HG03064 (cell line): ENCODE results near the gene FAM98C.
"Not testable (repeated sequence)": the region's sequence is repeated elsewhere in the genome, so short reads cannot be mapped to it uniquely, and the experiment has no call there.

Experiments used
- ATAC-seq: cut with Tn5 transposase; IDR thresholded peaks from one replicate; pipeline ENCODE4 v1.9.1; 2021; ENCODE audit warnings: low read depth; ENCODE audit not compliant: unreplicated experiment

FAM98C gene

DNA sequence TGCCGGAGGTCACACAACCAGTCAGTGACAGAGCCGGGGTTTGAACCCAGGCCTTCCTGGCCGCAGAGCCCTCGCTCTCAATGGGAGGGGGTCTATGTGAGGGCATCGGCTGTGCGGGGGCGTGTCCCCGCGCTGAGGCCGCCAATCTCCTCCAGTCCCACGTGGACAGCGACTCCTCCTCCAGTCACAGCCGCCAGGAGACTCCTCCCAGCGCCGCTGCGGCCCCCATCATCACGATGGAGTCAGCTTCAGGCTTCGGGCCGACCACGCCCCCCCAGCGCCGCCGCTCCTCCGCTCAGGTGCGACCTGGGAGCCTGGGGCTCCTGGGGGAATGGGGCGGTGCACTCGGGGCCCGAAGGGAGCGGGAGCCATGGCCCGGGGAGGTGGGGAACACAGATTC lies 8.4 kb upstream of the FAM98C start:
- ATAC-seq: no peak

DNA sequence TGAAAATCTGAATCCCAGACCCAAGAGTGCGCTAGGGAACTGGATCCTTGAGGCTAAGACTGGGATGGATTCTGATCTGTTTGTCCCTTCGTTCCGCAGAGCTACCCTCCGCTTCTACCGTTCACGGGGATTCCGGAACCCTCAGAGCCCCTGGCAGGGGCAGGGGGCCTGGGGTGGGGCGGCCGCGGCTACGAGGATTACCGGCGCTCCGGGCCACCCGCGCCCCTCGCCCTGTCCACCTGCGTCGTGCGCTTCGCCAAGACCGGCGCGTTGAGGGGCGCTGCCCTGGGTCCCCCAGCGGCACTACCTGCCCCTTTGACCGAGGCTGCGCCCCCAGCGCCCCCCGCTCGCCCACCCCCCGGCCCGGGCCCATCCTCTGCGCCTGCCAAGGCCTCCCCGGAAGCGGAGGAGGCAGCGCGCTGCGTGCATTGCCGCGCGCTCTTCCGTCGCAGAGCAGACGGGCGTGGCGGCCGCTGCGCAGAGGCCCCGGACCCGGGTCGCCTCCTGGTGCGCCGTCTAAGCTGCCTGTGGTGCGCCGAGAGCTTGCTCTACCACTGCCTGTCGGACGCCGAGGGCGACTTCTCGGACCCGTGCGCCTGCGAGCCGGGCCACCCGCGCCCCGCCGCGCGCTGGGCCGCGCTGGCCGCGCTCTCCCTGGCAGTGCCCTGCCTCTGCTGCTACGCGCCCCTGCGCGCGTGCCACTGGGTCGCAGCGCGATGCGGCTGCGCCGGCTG lies 7.3 kb upstream of the FAM98C start:
- no peak for ATAC-seq

DNA sequence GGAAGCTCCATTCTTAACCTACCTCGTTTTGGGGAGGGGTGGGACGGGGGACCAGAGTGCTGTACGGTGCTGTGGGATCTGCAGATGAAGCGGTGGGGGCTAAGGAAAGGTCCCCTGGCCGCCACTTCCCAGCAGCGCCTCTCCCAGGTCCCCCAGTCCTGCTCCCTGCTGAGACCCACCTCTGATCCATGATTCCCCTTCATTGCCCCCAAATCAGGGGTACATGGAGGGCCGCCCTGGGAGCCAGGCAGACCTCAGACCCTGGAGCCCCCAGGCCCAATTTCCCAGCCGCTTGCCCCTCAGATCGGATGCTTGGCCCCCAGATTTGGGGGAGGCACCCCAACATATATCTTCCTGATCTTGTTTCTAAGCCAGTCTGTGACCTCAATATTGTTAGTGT lies 3.8 kb upstream of the FAM98C start:
- ATAC-seq: no peak

DNA sequence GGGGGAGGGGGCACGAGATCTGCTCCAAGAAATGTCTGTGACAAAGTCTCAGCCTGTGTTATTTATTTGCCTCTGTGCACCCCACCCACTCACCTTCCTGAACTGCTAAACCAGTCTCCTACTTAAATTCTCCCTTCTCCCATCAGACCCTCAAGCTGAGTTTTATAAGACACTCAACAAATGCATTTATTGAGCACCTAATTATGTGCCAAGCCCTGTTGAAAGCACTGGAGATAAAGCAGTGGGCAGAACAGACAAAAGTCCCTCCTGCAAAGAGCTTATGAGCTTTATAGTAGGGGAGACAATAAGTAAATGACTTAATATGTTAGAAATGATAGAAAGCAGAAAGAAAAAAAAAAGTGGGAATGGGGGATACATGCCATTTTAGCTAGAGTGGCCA lies 3.4 kb upstream of the FAM98C start:
- ATAC-seq: no peak

DNA sequence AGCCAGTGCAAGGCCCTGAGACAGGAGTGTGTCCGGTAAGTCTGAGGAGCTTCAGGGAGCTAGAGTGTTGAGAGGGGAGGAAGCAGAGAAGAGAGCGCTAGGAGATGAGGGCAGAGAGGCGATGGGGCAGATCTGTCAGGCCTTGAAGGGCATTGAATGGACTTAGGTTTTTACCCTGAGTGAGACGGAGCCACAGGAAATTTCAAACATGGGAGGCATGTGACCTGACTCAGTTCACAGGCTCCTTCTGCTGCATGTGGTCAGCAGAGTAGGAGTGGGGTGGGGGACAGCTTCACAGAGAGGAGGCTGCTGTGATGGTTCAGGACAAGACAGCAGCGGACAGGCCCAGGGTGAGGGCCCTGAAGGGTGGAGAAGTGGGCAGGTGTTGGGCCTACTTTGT lies 2.5 kb upstream of the FAM98C start:
- no peak for ATAC-seq

DNA sequence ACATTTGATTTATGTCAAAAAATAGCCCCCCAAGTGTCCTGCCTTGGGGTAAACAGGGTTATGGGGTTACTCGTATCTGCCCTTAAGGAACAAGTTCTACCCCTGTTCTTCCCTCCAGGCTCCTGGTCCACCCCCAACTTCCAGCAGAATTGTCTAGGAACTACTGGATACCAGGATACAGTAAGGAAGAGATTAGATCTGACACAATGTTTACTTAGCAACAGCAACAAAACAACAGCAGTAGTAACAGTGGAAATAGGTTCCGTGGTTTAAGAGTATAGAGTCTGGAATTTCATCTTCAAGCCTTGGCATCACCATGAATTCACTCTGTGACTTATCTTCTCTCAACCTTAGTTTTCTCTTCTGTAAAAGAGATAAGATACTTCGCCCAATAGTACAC lies 1.7 kb upstream of the FAM98C start:
- no peak for ATAC-seq

DNA sequence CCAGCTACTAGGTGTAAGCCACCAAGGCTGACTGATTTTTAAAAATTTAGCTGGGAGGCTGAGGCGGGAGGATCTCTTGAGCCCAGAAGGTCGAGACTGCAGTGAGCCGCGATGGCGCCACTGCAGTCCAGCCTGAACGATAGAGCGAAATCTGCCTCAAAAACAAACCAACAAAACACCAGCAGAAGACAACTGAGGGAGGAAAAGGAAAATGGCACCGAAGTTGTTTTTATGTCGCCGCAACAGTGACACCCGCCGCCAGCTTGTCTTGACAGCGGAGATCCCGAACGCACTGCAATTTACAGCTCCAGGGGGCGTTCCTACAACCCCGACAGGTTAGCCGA lies 298 bp upstream of the FAM98C start:
- peak; percentile 17 for ATAC-seq

DNA sequence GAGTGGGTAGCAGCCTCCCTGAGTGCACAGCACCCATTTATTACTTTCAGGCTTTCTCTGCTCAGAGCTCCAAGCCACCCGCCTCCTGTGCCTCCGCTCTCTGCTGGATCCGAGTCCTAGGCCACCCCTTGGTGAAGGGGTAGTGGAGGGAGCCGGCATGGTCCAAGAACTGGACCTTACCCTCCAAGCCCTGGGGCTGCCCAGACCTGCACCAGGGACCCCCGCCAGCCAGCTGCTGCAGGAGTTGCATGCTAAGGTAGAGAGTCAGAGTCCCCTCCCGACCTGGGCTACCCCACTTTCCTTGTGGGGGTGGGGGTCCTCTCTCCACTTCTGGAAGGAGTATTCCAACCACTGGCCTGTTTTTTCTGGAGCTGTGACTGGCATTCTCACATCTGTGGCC lies 2.0 kb downstream of the FAM98C start:
- no peak for ATAC-seq

DNA sequence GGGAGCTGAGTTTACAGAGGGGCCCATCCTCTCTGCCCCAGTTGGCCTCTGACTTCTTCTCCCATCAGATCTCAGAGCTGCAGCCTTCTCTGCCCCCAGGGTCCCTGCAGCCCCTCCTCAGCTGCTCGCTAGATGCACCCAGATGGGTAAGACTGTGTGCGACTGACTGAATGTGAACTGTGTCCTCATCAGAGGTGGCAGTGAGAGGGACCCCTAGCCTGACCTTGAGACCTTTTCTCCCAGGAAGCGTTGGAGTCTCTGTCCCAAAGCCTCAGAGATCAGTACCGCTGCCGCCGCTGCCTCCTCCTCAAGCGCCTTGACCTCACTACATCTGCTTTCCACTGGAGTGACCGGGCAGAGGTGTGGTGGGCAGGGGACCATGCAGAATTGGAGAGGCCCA lies 2.4 kb downstream of the FAM98C start:
- ATAC-seq: no peak

DNA sequence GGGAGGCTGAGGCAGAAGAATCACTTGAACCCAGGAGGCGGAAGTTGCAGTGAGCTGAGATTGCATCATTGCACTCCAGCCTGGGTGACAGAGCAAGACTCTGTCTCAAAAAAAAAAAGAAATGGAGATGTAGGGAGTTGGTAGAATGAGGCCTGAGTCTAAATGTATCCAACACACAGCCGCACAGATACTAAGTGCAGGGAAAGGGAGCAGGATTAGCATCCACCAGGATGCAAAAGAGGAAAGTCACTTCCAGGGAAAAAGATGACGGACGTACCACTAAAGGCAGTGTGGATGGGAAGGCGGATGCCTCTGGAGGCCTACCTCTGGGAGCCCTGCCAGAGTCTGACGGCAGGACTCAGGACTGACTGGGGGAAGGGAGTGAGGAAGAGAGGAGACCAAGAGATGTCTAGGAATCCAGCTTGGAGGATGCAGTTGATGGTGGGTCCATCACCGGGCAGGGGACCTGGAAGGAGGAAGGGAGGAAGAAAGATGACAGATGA lies 6.8 kb downstream of the FAM98C start:
- no peak for ATAC-seq

DNA sequence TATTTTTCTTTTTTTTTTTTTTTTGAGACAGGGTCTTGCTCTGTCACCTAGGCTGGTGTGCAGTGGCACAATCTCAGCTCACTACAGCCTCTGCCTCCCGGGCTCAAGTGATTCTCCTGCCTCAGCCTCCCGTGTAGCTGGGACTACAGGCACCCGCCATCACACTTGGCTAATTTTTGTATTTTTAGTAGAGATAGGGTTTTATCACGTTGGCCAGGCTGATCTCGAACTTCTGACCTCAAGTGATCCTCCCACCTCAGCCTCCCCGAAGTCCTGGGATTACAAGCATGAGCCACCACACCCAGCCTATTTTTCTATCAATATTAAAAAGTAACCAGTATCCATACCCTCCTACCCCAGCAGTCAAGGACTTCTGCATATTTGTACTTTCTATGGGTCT lies 7.5 kb downstream of the FAM98C start:
- not testable (repeated sequence) for ATAC-seq

DNA sequence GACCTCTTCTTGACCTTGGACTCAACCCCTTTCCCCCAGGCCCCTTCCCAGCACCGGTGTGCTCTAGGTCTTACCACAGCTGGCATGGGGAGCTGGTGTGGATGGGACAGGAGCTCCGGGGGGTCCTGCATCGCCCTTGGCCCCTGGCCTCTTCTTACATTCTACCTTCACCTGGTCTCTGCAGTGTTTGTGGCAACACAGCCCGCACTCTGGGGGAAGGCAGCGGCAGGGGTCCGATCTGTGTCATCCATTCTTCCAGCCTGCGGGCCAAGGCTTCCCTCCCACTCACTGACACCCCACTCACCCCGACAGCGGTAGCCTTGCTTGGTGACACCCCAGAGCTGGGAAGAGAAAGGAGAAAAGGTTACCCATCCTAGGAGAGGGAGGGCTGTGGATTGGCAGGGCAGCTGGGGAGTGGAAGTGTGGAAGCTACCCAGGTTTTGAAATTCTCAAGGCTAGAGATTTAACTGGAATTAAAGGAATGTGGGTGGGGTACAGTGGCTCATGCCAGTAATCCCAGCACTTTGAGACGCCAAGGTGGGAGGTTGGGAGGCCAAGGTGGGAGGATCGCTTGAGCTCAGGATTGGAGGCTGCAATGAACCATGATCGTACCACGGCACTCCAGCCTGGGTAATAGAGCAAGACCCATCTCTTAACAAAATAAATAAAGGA lies 8.3 kb downstream of the FAM98C start:
- ATAC-seq: no peak

DNA sequence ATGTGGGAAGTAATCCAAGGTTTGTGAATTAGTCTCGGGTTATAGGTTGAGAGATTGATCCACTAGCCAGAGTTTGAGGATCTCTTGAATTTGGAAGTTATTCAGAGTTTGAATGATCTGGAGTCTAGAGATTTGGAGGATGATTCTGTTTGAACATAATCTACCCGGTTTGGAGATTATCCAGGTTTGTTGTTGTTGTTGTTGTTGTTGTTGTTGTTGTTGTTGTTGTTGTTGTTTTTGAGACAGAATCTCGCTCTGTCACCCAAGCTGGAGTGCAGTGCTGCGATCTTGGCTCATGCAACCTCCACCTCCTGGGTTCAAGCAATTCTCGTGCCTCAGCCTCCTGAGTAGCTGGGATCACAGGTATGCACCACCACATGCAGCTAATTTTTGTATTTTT lies 9.0 kb downstream of the FAM98C start:
- not testable (repeated sequence) for ATAC-seq

DNA sequence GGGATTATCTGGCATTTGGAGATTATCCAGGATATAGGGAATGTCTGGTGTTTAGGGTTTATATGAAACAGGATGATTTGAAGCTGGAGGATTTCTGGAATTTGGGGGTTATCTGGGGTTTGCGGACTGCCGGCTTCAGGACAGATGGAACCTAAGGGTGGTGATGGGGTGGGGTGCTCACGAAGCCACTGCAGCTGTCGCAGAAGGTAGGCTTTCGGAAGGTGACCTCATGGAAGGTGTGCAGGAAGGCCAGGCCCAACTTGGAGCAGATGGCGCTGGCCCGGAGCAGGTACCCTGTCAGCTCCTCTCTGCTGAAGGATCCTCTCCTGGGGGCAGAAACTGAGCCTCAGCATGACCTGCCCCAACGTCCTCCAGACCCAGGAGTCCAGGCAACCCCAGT lies 9.6 kb downstream of the FAM98C start:
- ATAC-seq: no peak

DNA sequence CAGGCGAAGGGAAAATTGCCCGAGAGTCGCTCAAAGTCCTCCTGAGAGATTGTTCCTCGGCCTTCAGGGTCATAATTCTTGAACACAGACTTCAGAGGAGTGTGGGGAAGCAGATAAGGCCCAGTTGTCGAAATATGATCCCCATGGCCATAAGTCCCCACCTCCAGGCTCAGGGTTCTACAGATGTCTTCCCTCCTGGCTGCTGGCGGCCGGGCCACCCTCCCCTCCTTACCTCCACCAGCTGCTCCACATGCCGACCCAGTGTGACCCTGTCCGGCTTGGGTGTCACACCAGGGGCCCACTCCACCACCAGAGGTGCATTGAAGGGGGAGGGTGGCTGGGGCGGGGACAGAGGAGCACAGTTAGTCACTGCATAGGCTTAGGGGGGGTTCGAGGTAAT lies 10.1 kb downstream of the FAM98C start:
- no peak for ATAC-seq

DNA sequence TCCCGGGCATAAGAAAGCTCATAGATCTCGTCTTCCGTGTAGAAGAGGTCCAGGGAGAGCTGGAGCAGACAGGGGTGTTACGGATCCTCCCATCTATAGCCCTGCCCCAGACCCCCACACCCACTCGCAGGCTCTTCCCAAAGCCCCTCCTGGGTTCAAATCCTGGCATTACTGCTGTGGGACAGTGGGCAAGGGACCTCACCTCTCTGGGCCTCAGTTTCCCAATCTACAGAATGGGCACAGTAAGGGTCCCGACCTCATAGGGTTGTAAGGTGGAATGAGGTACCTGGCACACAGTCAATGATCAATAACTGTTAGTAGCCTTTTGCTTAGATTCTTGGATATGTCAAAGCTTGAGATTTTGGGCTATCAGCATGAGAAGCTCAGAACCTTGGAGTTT lies 10.5 kb downstream of the FAM98C start:
- ATAC-seq: no peak

DNA sequence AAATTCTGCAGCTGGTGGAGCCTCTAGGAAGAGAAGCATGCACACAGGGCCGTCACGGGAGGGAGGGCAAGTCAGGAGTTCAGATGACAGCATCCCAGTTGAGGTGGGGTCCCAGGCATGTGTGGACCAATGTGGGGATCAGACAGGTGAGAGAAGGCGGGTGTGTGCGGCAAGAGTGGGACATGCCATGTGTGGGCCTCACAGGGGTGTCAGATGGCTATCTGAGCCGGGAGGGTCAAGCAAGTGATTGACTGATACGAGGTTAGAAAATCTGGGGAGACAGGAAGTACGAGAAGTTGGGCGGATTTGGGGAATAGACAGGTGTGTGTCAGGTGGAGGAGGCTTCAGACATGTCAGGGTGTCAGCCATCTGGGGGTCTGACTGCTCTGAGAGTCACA lies 14.3 kb downstream of the FAM98C start:
- no peak for ATAC-seq

DNA sequence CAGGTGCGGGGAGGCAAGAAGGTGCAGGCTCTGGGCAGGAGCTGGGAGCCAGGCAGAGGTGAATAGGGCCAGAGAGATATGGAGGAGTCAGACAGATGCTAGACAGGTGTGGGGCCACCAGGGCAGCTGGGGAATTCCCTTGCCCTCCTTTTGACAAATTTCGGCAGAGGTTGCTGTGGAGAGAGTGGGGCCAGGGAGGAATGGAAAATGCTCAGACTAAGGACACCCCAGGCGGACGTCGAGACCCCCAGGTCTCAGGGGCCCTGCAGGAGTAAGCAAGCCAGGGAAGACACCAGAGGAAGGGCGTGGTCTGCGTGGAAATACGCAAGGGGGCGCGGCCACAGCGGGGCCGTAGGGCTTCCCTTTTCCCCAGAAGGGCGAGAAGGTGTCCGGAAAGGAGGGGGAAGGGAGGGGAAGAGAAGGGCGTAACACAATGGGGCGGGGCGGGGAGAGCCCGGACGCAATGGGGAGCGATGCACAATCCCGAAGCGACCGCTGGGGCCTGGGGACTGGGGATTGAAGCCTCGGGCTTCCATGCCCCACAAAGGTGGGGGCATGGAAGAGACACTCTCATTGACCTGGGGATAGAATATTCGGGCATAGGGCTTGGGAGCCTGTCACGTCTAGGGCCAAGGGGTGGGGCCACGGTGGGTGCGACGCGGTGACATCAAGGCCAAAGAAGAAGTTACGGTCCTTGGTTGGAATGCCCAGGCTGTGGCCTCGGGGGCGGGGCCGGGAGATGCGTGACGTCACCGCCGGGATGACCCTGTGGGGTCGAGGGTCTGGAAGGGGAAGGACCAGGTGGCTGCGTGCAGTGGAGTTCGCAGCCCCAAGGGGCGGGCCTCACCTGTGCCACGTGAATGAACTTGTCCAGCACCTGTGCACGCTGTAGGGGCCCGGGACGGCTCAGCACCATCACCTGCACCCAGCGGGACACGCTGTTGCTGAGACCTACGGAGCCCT lies 14.9 kb downstream of the FAM98C start:
- no peak for ATAC-seq

DNA sequence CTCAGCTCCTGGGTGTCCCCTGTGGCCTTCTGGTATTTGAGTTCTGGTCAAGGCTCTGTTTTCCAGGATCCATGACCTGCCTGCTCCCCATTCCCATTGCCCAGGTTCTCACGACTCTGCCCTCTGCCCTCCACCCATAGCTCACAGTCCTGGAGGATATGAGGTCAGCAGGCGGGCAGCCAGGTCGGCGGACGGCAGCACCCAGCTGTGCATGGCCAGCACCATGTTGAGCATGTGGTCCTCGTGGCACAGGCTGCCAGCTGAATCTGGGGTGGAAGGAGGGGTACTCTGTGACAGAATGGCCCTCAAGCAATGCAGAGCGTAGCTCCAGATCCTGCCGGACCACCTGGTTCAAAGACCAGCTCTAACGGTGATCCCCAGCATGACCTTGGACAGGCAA lies 18.0 kb downstream of the FAM98C start:
- ATAC-seq: no peak

DNA sequence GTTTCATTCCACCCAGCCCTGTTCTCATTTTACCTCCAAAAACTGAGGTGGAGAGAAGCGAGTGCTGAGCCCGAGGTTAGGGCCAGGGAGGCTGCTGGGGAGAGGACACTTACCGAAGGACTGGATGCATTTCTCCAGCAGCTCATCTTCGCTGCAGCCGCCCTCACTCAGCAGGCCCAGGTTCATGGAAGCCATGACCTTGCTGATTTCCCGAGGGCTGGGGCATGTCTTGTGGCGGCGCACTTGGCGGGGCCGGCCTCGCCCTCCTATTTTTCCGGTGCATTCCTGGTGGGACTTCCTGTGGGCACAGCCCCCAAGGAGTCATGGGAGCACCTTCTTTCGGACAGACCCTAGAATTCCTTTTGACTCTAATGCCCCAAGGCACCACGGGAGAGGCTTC lies 19.0 kb downstream of the FAM98C start:
- no peak for ATAC-seq

DNA sequence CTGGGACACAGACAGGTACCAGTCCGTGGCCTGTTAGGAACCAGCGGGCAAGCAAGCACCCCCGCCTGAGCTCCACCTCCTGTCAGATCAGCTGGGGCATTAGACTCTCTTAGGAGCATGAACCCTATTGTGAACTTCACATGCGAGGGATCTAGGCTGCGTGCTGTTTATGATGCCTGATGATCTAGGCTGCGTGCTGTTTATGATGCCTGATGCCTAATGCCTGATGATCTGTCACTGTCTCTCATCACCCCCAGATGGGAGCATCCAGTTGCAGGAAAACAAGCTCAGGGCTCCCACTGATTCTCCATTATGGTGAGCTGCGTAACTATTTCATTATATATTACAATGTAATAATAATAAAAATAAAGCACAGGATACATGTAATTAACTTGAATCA lies 19.5 kb downstream of the FAM98C start:
- ATAC-seq: no peak
